ENCODE results near the gene CCDC177. TPM values are rescaled to one million over a fixed set of nuclear protein-coding genes. Genes with fewer than 3 reads are reported as not detected.

The CCDC177 gene
- total and polyA plus RNA-seq, 2 of the 8 experiments (the other 6 are each of a cell fraction or from before 2014, with no cell fraction given), result 0.62 to 2.8 TPM

DNA sequence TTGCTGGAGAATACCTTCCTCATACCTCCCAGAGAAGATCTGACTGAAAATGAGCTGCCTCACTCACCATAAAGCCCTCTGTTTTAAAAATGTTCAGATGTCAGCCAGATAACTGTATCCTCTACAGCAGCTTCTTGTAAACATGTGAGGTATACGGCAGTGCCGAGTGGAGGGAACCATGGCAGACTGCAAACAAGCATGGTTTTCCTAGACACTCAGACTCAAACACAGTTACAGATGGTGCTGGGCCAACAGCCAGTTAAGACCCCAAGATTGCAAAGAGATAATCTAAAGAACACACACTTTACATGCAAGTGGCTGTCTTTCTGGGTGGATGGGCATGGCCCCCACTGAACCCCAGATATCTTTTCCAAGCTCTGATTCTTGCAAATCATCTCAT lies 16.6 kb upstream of the CCDC177 start (continued):
- TF ChIP-seq, protein P1, sequence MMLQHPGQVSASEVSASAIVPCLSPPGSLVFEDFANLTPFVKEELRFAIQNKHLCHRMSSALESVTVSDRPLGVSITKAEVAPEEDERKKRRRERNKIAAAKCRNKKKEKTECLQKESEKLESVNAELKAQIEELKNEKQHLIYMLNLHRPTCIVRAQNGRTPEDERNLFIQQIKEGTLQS (IDR thresholded peaks at IDR 0.05; ENCODE audit: insufficient read depth, low read depth, low read length), result no peak
- TF ChIP-seq TCF12 (IDR thresholded peaks at IDR 0.05; ENCODE audit: low read depth, low read length), result no peak
- TF ChIP-seq, protein P2, sequence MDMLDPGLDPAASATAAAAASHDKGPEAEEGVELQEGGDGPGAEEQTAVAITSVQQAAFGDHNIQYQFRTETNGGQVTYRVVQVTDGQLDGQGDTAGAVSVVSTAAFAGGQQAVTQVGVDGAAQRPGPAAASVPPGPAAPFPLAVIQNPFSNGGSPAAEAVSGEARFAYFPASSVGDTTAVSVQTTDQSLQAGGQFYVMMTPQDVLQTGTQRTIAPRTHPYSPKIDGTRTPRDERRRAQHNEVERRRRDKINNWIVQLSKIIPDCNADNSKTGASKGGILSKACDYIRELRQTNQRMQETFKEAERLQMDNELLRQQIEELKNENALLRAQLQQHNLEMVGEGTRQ (IDR thresholded peaks at IDR 0.05; ENCODE audit: low read length), result no peak
- no peak for TF ChIP-seq POLR2A (IDR thresholded peaks at IDR 0.05; ENCODE audit: control extremely low read depth in 1 of 2, low read depth in 2 of 2, low read length in 2 of 2)
- no peak for TF ChIP-seq CHD1 (IDR thresholded peaks at IDR 0.05; ENCODE audit: low read depth, low read length)
